HG03039 (cell line): Measurements from ENCODE around the gene NPAT.

Source experiments
- ATAC-seq: cut with Tn5 transposase; IDR thresholded peaks from one replicate; pipeline ENCODE4 v1.9.1; 2021; ENCODE audit warnings: mild to moderate bottlenecking, moderate library complexity; ENCODE audit not compliant: unreplicated experiment

Gene NPAT

GRCh38 chr11:108222574-108223347 is at the start of gene NPAT, which contains the start of gene ATM:
Gene NPAT, minus strand, starts transcription at chr11:108222638. Its CDS starts 102 bp downstream, at chr11:108222536.
Gene ATM, plus strand, starts transcription at chr11:108223067. Its CDS starts 4,558 bp downstream, at chr11:108227625.
- peak; percentile 80 for ATAC-seq

GRCh38 chr11:108269583-108269982 is 47.1 kb upstream of the NPAT start:
- no peak for ATAC-seq

DNA sequence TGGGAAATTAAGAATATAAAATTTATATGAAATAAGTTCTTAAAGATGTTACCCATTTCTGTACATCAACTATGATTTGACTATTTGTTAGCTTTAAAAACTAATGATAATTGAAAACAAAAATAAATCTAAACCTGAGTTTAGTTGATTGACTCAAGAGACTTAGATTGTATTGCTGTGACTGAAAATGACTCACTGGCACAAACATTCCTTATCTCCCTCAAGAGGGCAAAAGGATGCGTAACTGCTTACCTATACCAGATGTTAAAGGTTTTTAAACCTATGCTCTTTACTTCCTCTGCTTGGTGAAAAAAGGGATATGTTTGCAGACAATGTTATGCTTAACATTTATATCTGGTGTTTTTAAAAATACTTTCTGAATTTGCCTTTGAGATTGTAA is 30.7 kb upstream of the NPAT start:
- ATAC-seq = no peak

DNA sequence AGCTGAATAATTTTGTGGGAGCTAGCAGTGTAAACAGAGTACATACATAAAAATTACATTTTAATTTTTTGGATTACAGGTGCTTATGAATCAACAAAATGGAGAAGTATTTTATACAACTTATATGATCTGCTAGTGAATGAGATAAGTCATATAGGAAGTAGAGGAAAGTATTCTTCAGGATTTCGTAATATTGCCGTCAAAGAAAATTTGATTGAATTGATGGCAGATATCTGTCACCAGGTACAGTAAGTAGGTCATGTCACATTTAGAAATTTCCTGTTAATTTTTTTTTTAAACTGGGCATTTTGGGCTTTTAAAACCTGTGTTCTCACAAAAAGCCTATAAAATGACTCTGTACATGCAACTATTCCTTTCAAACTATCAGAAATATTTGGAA is 24.4 kb upstream of the NPAT start:
- no peak for ATAC-seq

DNA sequence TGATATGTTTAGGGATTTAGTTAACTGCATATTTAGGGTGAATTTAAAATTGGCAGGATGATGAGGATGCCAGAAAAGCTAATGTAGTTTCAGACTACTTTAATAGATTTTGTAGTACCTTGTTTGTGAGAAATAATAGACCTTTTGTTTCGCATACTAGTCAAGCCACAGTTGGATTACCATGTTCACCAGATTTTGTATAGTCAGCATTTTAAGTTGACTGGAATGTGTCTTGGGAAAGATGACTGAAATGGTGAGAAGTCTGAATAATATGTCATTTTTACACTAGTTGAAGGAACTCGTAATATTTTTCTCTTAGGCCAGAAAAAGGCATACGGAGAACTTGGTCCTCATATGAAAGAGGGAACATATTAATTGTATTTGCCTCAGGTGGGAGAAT is 23.9 kb upstream of the NPAT start:
- no peak for ATAC-seq

DNA sequence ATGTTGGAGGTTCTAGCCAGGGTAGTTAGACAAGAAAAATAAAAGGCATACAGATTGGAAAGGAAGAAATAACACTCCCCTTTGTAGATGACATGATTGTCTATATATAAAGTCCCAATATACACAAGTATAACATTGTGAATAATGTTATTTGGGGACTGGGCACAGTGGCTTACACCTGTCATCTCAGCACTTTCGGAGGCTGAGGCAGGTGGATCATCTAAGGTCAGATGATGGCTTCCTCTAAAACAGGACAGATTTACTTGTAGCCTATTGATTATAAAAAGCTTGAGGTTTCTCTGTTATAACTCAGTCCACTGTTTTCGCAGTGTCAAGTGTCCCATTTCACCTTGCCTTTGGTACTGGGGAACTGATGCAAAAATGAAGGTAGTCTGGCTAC is 20.0 kb upstream of the NPAT start:
- ATAC-seq = no peak

DNA sequence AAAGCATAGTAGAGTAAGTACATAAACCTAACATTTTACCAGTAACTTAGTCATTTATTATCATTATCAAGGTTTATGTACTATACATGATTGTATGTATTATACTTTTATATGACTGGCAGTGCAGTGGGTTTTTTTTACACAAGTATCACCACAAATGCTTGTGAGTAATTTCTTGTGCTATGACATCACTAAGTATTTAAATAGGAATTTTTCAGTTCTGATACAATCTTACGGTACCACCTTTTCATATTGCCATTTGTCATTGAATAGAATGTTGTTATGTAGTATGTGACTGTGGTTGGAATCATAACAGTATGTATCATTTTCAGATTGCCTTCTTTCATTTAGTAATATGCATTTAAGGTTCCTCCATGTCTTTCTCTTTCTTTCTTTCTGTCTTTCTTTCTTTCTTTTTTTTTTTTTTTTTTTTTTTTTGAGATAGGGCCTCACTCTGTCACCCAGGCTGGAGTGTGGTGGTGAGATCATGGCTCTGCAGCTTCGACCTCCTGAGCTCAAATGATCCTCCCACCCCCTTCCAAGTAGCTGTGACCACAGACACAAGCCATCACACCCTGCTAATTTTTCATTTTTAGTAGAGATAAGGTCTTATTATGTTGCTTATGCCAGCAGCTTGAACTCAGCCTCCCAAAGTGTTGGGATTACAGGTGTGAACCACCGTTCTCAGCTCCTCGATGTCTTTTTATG is 19.0 kb upstream of the NPAT start:
- no peak for ATAC-seq

DNA sequence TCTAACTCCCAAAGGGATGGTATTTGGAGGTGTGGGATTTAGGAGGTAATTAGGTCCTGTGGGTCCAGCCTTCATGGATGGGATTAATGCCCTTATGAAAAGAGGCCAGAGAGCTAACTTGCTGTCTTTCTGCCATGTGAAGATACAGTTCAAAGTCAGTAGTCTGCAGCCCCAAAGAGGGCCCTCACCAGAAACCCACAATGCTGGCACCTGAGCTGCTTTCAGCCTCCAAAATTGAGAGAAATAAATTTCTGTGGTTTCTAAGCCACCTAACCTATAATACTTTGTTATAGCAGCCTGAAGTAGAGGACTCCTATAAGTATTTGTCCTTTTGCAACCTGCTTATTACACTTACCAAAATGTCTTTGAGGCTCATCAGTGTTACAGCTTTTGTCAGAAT is 16.6 kb upstream of the NPAT start:
- ATAC-seq = no peak

DNA sequence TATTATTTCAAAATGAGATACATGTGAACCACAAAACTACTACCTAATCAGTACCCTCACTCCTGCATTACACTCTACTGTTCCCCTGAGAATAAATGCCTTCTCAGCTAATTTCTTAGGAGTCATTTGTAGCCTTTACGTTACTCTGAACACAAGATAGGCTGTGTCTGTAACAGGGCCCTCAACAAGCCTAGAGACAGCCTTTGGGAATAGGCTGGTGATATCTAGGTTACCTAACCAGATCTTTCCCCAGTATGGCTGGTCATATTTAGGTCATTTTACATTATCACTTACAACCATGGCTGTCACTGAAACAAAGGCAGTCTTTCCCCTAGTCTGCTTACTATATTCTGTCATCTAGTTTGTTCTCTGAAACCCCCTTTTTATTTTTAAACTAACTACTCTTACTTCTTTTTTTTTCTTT is 14.6 kb upstream of the NPAT start:
- ATAC-seq = no peak

GRCh38 chr11:108235633-108236032 is 13.2 kb upstream of the NPAT start:
- no peak for ATAC-seq

DNA sequence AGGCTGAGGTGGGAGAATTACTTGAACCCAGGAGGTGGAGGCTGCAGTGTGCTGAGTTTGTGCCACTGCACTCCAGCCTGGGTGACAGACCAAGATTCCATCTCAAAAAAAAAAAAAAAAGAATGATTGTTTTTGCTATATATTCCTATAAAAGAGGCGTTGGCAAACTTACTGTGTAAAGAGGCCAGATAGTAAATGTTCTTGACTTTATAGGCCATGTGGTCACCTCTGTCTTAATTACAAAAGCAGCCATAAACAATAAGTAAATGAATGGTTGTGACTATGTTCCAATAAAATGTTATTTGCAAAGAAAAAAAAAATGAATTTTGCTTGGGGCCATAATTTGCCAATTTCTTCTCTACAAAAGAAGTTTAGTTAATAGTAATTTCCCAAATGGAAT is 12.8 kb upstream of the NPAT start:
- no peak for ATAC-seq

DNA sequence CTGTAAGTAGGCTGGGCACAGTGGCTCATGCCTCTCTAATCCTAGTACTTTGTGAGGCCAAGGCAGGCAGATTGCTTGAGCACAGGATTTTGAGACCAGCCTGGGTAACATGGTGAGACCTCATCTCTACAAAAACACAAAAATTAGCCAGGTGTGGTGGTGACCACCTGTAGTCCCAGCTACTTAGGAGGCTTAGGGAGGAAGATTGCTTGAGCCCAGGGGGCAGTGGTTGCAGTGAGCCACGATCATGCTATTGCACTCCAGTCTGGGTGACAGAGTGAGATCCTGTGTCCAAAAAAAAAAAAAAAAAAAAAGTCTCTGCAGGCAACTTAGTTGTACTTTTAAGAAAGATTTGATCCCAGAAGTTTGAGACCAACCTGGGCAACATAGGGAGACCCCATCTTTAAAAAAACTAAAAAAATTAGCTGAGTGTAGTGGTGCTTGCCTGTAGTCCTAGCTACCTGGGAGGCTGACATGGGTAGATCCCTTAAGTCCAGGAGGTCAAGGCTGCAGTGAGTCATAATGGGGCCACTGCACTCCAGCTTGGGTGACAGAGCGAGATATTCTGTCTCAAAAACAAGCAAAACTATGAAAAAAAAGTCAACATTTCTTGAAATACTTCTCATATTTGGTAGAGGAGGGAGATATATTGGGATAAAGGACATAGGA is 11.0 kb upstream of the NPAT start:
- ATAC-seq = no peak

- ATAC-seq = no peak
Observed at GRCh38 chr11:108228251-108228650, 5.8 kb upstream of the NPAT start.

DNA sequence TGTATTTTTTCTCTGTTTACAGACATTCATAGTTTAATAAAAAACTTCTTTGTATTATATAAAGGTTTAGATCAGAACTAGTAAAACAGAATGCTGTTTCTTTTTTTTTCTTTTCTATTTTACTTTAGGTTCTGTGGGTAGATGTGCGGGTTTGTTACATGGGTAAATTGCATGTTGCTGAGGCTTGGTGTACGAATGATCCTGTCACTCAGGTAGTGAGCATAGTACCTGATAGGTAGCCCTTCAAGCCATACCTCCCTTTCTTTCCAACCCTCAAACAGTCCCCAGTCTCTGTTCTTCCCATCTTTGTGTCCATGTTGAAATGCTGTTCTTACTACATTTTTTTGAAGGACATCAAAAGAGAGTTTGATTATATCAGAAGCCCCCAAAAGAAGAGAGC is 3.6 kb upstream of the NPAT start:
- no peak for ATAC-seq

DNA sequence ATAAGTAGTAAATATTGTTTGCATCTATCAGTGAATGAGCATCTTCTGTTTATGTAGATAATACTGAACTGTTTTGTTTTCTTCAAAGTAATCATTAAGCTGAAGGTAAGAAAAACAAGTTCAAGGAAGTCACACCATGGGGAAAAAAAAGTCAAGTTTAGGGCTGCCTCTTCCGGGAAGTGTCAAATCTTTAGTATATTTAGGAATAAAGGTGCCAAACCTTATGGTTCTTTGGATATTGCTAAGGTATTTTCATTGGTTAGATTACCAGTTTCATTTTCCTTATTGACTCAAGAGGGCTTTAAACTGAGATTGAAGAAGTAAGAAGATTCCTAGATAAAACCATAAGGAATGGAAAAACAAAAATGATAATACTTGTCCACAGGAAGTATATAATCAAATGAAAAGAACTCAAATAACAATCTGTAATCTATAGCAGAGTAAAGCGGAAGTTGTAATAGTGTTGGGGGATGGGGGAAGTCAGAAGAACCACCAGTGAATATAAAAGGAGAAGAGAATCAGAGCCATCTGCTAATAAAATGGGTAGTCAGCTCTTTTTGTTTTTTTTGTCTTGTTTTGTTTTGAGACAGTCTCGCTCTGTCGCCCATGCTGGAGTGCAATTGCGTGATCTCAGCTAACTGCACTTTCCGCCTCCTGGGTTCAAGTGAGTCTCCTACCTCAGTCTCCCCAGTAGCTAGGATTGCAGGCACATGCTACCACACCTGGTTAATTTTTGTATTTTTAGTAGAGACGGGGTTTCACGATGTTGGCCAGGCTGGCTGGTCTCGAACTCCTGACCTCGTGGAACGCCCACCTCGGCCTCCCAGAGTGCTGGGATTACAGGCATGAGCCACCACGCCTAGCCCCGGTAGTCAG is 2.7 kb upstream of the NPAT start:
- ATAC-seq = no peak

DNA sequence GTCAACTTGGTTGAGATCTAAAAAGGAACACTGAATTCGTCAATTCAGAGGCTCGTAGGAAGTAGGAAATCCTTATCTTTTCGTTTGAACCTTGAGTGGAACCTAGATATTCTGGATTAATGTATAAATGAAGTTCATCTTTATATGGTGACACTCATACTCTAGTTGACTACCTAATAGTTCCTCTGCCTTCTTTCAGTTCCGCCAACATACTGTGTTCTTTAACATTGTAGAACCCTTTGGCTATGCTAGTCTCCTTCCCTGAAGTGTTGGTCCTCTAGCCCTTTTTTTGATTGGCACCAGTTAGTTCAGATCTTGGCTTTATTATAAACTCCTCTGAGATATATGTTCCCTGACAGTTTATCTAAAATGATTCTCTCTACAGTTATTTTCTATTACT is 1.9 kb upstream of the NPAT start:
- ATAC-seq = no peak

DNA sequence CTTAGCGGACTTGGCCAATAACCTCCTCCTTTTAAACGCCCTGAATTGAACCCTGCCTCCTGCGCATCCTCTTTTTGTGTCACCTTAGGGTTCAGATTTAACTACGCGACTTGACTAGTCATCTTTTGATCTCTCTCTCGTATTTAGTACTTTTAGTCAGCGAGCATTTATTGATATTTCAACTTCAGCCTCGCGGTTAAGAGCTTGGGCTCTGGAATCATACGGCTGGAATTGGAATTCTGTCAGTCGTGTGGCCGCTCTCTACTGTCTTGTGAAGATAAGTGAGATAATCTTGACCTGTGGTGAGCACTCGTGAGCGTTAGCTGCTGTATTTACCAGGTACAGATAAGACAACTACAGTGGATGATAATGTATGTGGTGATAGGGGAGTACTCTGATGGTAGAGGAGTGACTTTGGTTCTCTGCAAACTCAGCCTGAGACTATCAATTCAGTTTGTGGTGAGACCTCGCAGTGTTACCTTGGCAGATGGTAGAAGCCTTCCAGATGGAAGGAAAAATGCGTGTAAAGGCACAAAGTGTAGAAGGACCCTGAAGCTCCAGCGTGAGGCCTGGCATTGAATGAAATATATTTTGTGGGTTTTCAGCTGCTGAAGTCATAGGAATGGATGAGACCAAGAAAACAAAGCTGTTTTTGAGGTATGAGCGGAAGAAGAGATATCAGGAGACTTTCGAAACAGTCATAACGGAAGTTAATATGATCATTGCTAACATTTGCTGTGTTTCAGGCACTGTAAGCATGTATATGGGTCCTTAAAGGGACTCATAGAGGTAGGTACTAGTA is 1.1 kb upstream of the NPAT start:
- peak; percentile 20 for ATAC-seq

DNA sequence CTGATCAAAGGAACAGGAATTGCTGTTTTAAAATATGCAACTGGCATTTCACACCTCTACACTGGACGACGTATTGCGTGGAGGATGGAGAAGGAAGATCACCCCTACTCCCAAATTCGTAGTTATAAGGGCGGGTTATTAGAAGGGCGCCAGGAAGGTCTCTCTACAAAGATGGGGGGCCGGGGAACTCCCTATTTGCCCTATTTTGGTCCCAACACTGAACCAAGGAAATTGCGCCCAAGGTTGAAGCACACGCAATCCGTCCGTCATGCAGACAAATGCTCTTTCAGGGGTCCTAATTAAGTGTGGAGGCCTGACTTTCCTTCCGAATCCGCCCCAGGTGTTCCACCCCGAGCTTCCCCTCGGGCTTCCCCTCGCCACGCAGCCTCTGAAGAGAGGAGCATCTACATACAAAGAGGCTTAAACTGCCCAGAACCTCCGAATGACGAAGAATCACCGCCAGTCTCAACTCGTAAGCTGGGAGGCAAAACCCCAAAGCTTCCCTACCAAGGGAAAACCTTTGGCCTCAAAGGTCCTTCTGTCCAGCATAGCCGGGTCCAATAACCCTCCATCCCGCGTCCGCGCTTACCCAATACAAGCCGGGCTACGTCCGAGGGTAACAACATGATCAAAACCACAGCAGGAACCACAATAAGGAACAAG is 396 bp downstream of the NPAT start:
- no peak for ATAC-seq

GRCh38 chr11:108221371-108221770 is 1.1 kb downstream of the NPAT start:
- ATAC-seq = no peak
